GM06990 (cell line): Measurements from ENCODE around the gene MX2.

Experiments
- DNase-seq: peaks from one replicate; pipeline ENCODE4 v3.0.0-alpha.2; 2011; ENCODE audit not compliant: insufficient read length; ENCODE audit errors: extremely low read depth
- H3K27me3 ChIP-seq: replicated peaks from 2 replicates; pipeline ENCODE4 v1.6.0; 2011; ENCODE audit warnings: low read length; ENCODE audit not compliant: control insufficient read depth, insufficient read depth
- H3K36me3 ChIP-seq: 2 replicates; pipeline ENCODE4 v1.5.1; 2011; ENCODE audit warnings: low read length; ENCODE audit not compliant: control insufficient read depth, insufficient read depth
- H3K4me3 ChIP-seq: replicated peaks from 2 replicates; pipeline ENCODE4 v1.5.1; 2011; ENCODE audit warnings: low read depth, mild to moderate bottlenecking, control low read depth, low read length
- CTCF ChIP-seq: IDR thresholded peaks from 2 replicates; pipeline ENCODE4 v1.5.1; 2011; ENCODE audit warnings: low read length, control low read depth, mild to moderate bottlenecking, inconsistent platforms; ENCODE audit not compliant: insufficient read depth, poor library complexity, severe bottlenecking

MX2 gene

GRCh38 chr21:41373763-41374162, 11.9 kb downstream of the MX2 start:
- TF ChIP-seq CTCF, result no peak
- Histone ChIP-seq H3K27me3 (no peaks in the 10 kb centered on the region), H3K36me3 (peaks cover 8% of the 10 kb centered on the region), H3K4me3 (no peak overlapping the region)
- no peak for DNase-seq

DNA sequence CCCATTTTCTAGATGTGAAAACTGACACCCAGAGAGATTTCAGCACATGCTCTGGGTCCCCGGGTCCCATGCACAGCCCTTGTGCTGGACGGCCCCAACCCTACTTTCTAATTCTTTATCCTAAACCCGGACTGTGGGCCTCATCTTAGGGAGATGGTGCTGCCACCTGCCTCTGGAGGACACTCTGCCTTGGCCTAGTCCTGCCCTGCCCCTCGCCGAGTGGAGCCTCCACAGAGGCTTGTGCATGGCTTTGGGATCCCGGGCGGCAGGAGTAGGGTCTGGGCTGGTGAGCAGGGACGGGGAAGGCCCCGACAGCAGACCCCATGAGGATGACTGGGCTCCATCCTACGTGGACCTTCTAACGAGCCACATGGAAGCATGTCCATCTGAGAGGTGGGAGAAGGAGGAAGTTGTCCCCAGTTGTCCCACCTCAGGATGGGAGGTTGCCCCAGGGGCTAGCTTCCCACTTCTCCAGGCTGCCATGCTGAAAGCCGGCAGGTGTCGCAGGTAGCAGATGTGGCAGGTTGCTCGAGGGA, 12.4 kb downstream of the MX2 start:
- Histone ChIP-seq H3K36me3 (peaks cover 13% of the 10 kb centered on the region), H3K4me3 (no peak overlapping the region), H3K27me3 (no peaks in the 10 kb centered on the region)
- TF ChIP-seq CTCF, result no peak
- DNase-seq, result no peak

DNA sequence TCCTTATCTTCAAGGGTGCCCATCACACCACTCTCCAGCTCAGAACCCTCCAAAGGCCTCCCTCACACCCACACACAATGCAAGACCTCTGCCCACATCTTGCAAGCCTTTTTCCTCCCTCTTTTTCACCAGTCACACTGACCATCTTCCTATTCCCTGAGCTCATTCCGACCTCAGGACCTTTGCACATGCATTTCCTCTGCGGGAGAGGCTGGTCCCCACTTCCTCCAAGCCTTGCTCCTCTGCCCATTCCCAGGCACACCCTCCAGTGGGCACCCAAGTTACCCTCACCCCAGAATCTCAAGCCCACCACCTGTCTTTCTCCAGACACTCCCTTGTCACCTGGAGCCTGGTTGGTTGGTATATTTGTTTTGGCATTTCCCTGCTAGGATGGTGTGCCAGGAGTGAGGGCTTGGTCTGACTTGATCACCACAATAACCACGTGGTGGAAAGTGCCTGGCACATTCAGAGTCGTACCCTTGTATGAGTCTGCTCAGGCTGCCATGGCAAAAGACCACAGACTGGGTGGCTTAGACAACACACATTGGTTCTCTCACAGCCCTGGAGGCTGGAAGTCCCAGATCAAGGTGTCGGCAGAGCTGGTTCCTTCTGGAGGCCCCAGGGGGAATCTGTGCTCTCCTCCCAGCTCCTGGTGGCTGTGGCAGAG, 13.2 kb downstream of the MX2 start:
- Histone ChIP-seq H3K36me3 (peaks cover 17% of the 10 kb centered on the region), H3K27me3 (no peaks in the 10 kb centered on the region), H3K4me3 (no peak overlapping the region)
- TF ChIP-seq CTCF, result no peak
- DNase-seq, result no peak

GRCh38 chr21:41375875-41376274, 14.0 kb downstream of the MX2 start:
- Histone ChIP-seq H3K4me3 (no peak overlapping the region), H3K36me3 (peaks cover 25% of the 10 kb centered on the region), H3K27me3 (no peaks in the 10 kb centered on the region)
- DNase-seq, result no peak
- TF ChIP-seq CTCF, result no peak

GRCh38 chr21:41377715-41378114, 15.9 kb downstream of the MX2 start:
- peaks cover 33% of the 10 kb centered on the region for H3K36me3 ChIP-seq
- no peak for DNase-seq
- H3K27me3 ChIP-seq, result no peaks in the 10 kb centered on the region
- no peak for TF ChIP-seq CTCF
- no peak overlapping the region for H3K4me3 ChIP-seq
